ENCODE data around the gene PGA5. TPM values are rescaled to one million over a fixed set of nuclear protein-coding genes. Genes with fewer than 3 reads are reported as not detected.

Gene PGA5
- total and polyA plus RNA-seq, 9 of the 15 experiments (the other 6 are each of a cell fraction or from before 2014, with no cell fraction given), result not detected

GRCh38 chr11:61265357-61265756 lies 24.4 kb downstream of the PGA5 start (continued):
- TF ChIP-seq NCOA4 (IDR thresholded peaks at IDR 0.05; ENCODE audit: partially characterized antibody), result no peak
- TF ChIP-seq SP1 (CRISPR knock-in tag; IDR thresholded peaks at IDR 0.05), result no peak
- no peak for TF ChIP-seq SRSF3 (IDR thresholded peaks at IDR 0.05; ENCODE audit: insufficient read depth, low read length)
- TF ChIP-seq CREM (IDR thresholded peaks at IDR 0.05; ENCODE audit: low read depth), result no peak
- TF ChIP-seq, protein P1, sequence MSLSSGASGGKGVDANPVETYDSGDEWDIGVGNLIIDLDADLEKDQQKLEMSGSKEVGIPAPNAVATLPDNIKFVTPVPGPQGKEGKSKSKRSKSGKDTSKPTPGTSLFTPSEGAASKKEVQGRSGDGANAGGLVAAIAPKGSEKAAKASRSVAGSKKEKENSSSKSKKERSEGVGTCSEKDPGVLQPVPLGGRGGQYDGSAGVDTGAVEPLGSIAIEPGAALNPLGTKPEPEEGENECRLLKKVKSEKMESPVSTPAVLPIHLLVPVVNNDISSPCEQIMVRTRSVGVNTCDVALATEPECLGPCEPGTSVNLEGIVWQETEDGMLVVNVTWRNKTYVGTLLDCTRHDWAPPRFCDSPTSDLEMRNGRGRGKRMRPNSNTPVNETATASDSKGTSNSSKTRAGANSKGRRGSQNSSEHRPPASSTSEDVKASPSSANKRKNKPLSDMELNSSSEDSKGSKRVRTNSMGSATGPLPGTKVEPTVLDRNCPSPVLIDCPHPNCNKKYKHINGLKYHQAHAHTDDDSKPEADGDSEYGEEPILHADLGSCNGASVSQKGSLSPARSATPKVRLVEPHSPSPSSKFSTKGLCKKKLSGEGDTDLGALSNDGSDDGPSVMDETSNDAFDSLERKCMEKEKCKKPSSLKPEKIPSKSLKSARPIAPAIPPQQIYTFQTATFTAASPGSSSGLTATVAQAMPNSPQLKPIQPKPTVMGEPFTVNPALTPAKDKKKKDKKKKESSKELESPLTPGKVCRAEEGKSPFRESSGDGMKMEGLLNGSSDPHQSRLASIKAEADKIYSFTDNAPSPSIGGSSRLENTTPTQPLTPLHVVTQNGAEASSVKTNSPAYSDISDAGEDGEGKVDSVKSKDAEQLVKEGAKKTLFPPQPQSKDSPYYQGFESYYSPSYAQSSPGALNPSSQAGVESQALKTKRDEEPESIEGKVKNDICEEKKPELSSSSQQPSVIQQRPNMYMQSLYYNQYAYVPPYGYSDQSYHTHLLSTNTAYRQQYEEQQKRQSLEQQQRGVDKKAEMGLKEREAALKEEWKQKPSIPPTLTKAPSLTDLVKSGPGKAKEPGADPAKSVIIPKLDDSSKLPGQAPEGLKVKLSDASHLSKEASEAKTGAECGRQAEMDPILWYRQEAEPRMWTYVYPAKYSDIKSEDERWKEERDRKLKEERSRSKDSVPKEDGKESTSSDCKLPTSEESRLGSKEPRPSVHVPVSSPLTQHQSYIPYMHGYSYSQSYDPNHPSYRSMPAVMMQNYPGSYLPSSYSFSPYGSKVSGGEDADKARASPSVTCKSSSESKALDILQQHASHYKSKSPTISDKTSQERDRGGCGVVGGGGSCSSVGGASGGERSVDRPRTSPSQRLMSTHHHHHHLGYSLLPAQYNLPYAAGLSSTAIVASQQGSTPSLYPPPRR (CRISPR knock-in tag; IDR thresholded peaks at IDR 0.05; ENCODE audit: borderline replicate concordance), result no peak
- TF ChIP-seq, protein P2, sequence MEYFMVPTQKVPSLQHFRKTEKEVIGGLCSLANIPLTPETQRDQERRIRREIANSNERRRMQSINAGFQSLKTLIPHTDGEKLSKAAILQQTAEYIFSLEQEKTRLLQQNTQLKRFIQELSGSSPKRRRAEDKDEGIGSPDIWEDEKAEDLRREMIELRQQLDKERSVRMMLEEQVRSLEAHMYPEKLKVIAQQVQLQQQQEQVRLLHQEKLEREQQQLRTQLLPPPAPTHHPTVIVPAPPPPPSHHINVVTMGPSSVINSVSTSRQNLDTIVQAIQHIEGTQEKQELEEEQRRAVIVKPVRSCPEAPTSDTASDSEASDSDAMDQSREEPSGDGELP (CRISPR knock-in tag; IDR thresholded peaks at IDR 0.05; ENCODE audit: borderline replicate concordance), result no peak

Data from K562 (cell line).